Endodermal cell (in vitro differentiated cells): ENCODE results near the gene PLXNB2. TPM values are rescaled to one million over a fixed set of nuclear protein-coding genes. Genes with fewer than 3 reads are reported as not detected.

Experiments used
- DNase-seq: peaks from one replicate; pipeline ENCODE4 v3.0.0-alpha.2; 2017
- H3K27ac ChIP-seq: 2 replicates; pipeline ENCODE4 v1.5.1; 2013; ENCODE audit warnings: mild to moderate bottlenecking, low read depth, low read length, moderate library complexity
- H3K27me3 ChIP-seq: 2 replicates; pipeline ENCODE4 v1.6.1; 2013; ENCODE audit warnings: mild to moderate bottlenecking, low read length, moderate library complexity; ENCODE audit not compliant: insufficient read depth, control insufficient read depth, poor library complexity, severe bottlenecking
- H3K36me3 ChIP-seq: 2 replicates; pipeline ENCODE4 v1.7.0; 2013; ENCODE audit warnings: mild to moderate bottlenecking, low read length, moderate library complexity; ENCODE audit not compliant: control insufficient read depth, insufficient read depth
- H3K4me1 ChIP-seq: one replicate; pipeline ENCODE4 v1.7.0; 2013; ENCODE audit warnings: low read length; ENCODE audit not compliant: control insufficient read depth, insufficient read depth
- H3K4me3 ChIP-seq: 2 replicates; pipeline ENCODE4 v1.5.1; 2013; ENCODE audit warnings: mild to moderate bottlenecking, low read length, moderate library complexity
- H3K9ac ChIP-seq: 2 replicates; pipeline ENCODE4 v1.6.1; 2013; ENCODE audit warnings: mild to moderate bottlenecking, low read length, moderate library complexity; ENCODE audit not compliant: poor library complexity, severe bottlenecking; ENCODE audit errors: extremely low read depth
- H3K9me3 ChIP-seq: 2 replicates; pipeline ENCODE4 v1.6.1; 2013; ENCODE audit warnings: mild to moderate bottlenecking, low read length, moderate library complexity; ENCODE audit not compliant: control insufficient read depth
- H3K27ac Mint-ChIP-seq: 2 replicates; pipeline ENCODE4 v1.8.0; 2020; ENCODE audit warnings: mixed read lengths
- H3K27me3 Mint-ChIP-seq: 2 replicates; pipeline ENCODE4 v1.8.0; 2021; ENCODE audit warnings: mild to moderate bottlenecking, mixed read lengths; ENCODE audit not compliant: insufficient read depth
- H3K36me3 Mint-ChIP-seq: 2 replicates; pipeline ENCODE4 v1.8.0; 2020; ENCODE audit warnings: low read depth, mixed read lengths
- H3K4me1 Mint-ChIP-seq: 2 replicates; pipeline ENCODE4 v1.8.0; 2020; ENCODE audit warnings: mixed read lengths
- H3K4me3 Mint-ChIP-seq: 2 replicates; pipeline ENCODE4 v1.8.0; 2020; ENCODE audit warnings: mild to moderate bottlenecking, moderate library complexity, mixed read lengths
- H3K9me3 Mint-ChIP-seq: 2 replicates; pipeline ENCODE4 v1.8.0; 2020; ENCODE audit warnings: mild to moderate bottlenecking, mixed read lengths
- WGBS, 2 experiments: methylation state at CpG; one replicate each; pipeline versions ENCODE4 v1.1.5 to v1.1.7; 2013; ENCODE audit warnings: missing lambda C conversion rate in 2 of 2, mixed read lengths in 1 of 2; ENCODE audit not compliant: insufficient coverage in 1 of 2, insufficient read length in 1 of 2; 5-methylcytosine and 5-hydroxymethylcytosine counted together
- total RNA-seq, 2 donors: library from RNA; stranded (reverse); fragmentation: NEBNext Ultra II Directional in 1 of 2; extraction: Animal tissue kit (Norgen Biotek cat#: 25700) in 1 of 2; gene quantifications; 2 replicates in 1 of 2; 3 replicates in 1 of 2; pipeline ENCODE4 v1.2.1, GENCODE V29; 2021
- TF ChIP-seq, protein P1 (sequence below): fragments of 200-600 bp; sonication (generic); conservative IDR thresholded peaks from 2 replicates; pipeline ENCODE4 v1.5.0; 2021; ENCODE audit warnings: antibody characterized with exemption, mild to moderate bottlenecking

The PLXNB2 gene
- total RNA-seq, 2 donors from 2014 or later, result 94.7 to 97.7 TPM

DNA sequence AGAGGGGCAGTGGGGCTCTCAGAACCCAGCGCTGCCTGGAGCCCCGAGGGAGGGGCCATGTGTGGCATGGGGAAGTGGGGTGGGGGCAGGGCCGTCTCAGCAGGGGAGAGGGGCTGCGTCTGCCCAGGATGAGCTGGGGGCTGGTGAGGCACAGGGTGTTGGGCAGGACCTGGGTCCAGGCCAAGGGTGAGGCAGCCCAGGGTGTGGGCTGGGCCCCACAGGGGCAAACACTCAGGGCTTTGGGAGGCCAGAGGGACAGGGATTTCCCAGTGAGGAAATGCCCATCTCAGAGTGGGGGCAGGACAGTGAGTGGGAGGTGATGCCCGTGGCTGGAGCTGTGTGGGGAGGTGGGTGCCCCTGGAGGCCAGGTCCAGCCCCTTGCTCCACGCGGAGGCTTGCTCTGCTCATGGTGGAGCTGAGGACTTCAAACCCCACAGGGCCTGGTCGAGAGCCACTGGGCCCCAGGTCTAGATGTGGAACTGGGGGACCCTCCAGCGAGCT, 5.4 kb downstream of the PLXNB2 start:
- no peaks in the 10 kb centered on the region for H3K9me3 ChIP-seq
- TF ChIP-seq, protein P1, sequence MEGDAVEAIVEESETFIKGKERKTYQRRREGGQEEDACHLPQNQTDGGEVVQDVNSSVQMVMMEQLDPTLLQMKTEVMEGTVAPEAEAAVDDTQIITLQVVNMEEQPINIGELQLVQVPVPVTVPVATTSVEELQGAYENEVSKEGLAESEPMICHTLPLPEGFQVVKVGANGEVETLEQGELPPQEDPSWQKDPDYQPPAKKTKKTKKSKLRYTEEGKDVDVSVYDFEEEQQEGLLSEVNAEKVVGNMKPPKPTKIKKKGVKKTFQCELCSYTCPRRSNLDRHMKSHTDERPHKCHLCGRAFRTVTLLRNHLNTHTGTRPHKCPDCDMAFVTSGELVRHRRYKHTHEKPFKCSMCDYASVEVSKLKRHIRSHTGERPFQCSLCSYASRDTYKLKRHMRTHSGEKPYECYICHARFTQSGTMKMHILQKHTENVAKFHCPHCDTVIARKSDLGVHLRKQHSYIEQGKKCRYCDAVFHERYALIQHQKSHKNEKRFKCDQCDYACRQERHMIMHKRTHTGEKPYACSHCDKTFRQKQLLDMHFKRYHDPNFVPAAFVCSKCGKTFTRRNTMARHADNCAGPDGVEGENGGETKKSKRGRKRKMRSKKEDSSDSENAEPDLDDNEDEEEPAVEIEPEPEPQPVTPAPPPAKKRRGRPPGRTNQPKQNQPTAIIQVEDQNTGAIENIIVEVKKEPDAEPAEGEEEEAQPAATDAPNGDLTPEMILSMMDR, result no peak
- no peaks in the 10 kb centered on the region for H3K9me3 Mint-ChIP-seq
- H3K36me3 ChIP-seq, result no peaks in the 10 kb centered on the region
- no peak for DNase-seq
- no peak overlapping the region for H3K4me3 Mint-ChIP-seq
- peaks cover 10% of the 10 kb centered on the region for H3K4me1 Mint-ChIP-seq
- H3K4me3 ChIP-seq, result no peak overlapping the region
- H3K36me3 Mint-ChIP-seq, result no peaks in the 10 kb centered on the region
- H3K9ac ChIP-seq, result no peak overlapping the region
- H3K27me3 ChIP-seq, result no peaks in the 10 kb centered on the region
- no peak overlapping the region for H3K27ac ChIP-seq
- no peak overlapping the region for H3K27ac Mint-ChIP-seq
- peaks cover 2% of the 10 kb centered on the region for H3K27me3 Mint-ChIP-seq
- peaks cover 3% of the 10 kb centered on the region for H3K4me1 ChIP-seq
- 83 to 86% methylated on average over 3 to 9 of the region's 9 CpGs for WGBS, 2 experiments

GRCh38 chr22:50301581-50301991, 5.9 kb downstream of the PLXNB2 start:
- Histone ChIP-seq H3K4me1 (peaks cover 3% of the 10 kb centered on the region), H3K27me3 (no peaks in the 10 kb centered on the region), H3K4me3 (no peak overlapping the region), H3K36me3 (no peaks in the 10 kb centered on the region), H3K27ac (no peak overlapping the region), H3K9me3 (no peaks in the 10 kb centered on the region), H3K9ac (no peak overlapping the region)
- DNase-seq, result no peak
- 94 to 97% methylated on average over 6 to 17 of the region's 17 CpGs for WGBS, 2 experiments
- H3K4me3 Mint-ChIP-seq, result no peak overlapping the region
- H3K36me3 Mint-ChIP-seq, result no peaks in the 10 kb centered on the region
- peaks cover 10% of the 10 kb centered on the region for H3K4me1 Mint-ChIP-seq
- TF ChIP-seq, protein P1, result no peak
- no peak overlapping the region for H3K27ac Mint-ChIP-seq
- no peaks in the 10 kb centered on the region for H3K9me3 Mint-ChIP-seq
- peaks cover 2% of the 10 kb centered on the region for H3K27me3 Mint-ChIP-seq

- peaks cover 3% of the 10 kb centered on the region for H3K4me1 ChIP-seq
- WGBS, 2 experiments, result 69 to 78% methylated on average over 10 to 14 of the region's 14 CpGs
Observed at GRCh38 chr22:50300620-50301257, 6.7 kb downstream of the PLXNB2 start.

More at GRCh38 chr22:50300620-50301257, 6.7 kb downstream of the PLXNB2 start:
- H3K4me3 ChIP-seq, result no peak overlapping the region
- Mint-ChIP-seq H3K36me3 (no peaks in the 10 kb centered on the region), H3K4me1 (peaks cover 4% of the 10 kb centered on the region), H3K9me3 (no peaks in the 10 kb centered on the region), H3K4me3 (peak overlapping the region; percentile 45), H3K27ac (no peak overlapping the region), H3K27me3 (no peaks in the 10 kb centered on the region)
- no peaks in the 10 kb centered on the region for H3K27me3 ChIP-seq
- no peaks in the 10 kb centered on the region for H3K36me3 ChIP-seq
- H3K27ac ChIP-seq, result no peak overlapping the region
- DNase-seq, result no peak
- no peak overlapping the region for H3K9ac ChIP-seq
- H3K9me3 ChIP-seq, result no peaks in the 10 kb centered on the region
- TF ChIP-seq, protein P1, result no peak
